Loucy (cell line): ENCODE measurements around the gene AP3D1.

Source experiments
- H2AFZ ChIP-seq: fragments of 200-600 bp; sonication (generic); 2 replicates; pipeline ENCODE4 v1.6.0; 2016; ENCODE audit warnings: antibody characterized with exemption, mild to moderate bottlenecking, low read length, moderate library complexity
- H3F3A ChIP-seq: fragments of 200-600 bp; 2 replicates; pipeline ENCODE4 v1.6.0; 2016; ENCODE audit warnings: antibody characterized with exemption, low read depth, mild to moderate bottlenecking
- H3K27me3 ChIP-seq: fragments of 200-600 bp; sonication (generic); 2 replicates; pipeline ENCODE4 v1.6.1; 2014; ENCODE audit warnings: low read length, mild to moderate bottlenecking; ENCODE audit not compliant: insufficient read depth, poor library complexity, severe bottlenecking
- H3K36me3 ChIP-seq: fragments of 200-600 bp; sonication (generic); 2 replicates; pipeline ENCODE4 v1.6.1; 2016; ENCODE audit warnings: low read length; ENCODE audit not compliant: insufficient read depth
- H3K4me1 ChIP-seq: fragments of 200-600 bp; sonication (generic); 2 replicates; pipeline ENCODE4 v1.5.1; 2014; ENCODE audit warnings: low read length, mild to moderate bottlenecking; ENCODE audit not compliant: insufficient read depth, poor library complexity, severe bottlenecking
- H3K4me2 ChIP-seq: fragments of 200-600 bp; sonication (generic); 2 replicates; pipeline ENCODE4 v1.6.0; 2014; ENCODE audit warnings: antibody characterized with exemption, low read length, low read depth, mild to moderate bottlenecking; ENCODE audit not compliant: poor library complexity, severe bottlenecking
- H3K4me3 ChIP-seq: fragments of 200-600 bp; sonication (generic); 2 replicates; pipeline ENCODE4 v1.5.1; 2014; ENCODE audit warnings: low read length, mild to moderate bottlenecking, mixed read lengths; ENCODE audit not compliant: poor library complexity, severe bottlenecking
- H3K79me2 ChIP-seq: fragments of 200-600 bp; sonication (generic); 2 replicates; pipeline ENCODE4 v1.6.1; 2014; ENCODE audit warnings: low read length; ENCODE audit not compliant: insufficient read depth
- H3K9ac ChIP-seq: fragments of 200-600 bp; sonication (generic); 2 replicates; pipeline ENCODE4 v1.6.0; 2014; ENCODE audit warnings: mild to moderate bottlenecking, low read depth, low read length, moderate library complexity; ENCODE audit not compliant: poor library complexity, severe bottlenecking
- H3K9me2 ChIP-seq: fragments of 200-600 bp; sonication (generic); replicated peaks from 2 replicates; pipeline ENCODE4 v1.6.1; 2016; ENCODE audit warnings: low read depth, low read length, mixed read lengths
- H3K9me3 ChIP-seq: fragments of 200-600 bp; sonication (generic); 2 replicates; pipeline ENCODE4 v1.6.1; 2014; ENCODE audit warnings: mild to moderate bottlenecking, antibody characterized with exemption, low read length, low read depth; ENCODE audit not compliant: insufficient read depth
- H4K20me1 ChIP-seq: fragments of 200-600 bp; sonication (generic); 2 replicates; pipeline ENCODE4 v1.6.0; 2014; ENCODE audit warnings: antibody characterized with exemption, low read length, mild to moderate bottlenecking; ENCODE audit not compliant: insufficient read depth, poor library complexity, severe bottlenecking
- CTCF ChIP-seq: fragments of 200-600 bp; sonication (generic); conservative IDR thresholded peaks from 2 replicates; pipeline ENCODE4 v1.5.1; 2014; ENCODE audit warnings: mild to moderate bottlenecking, antibody characterized with exemption, low read length
- EZH2phosphoT487 ChIP-seq: fragments of 200-600 bp; IDR thresholded peaks from 2 replicates; pipeline ENCODE4 v1.6.1; 2018; ENCODE audit warnings: antibody characterized with exemption, mild to moderate bottlenecking, moderate library complexity, borderline replicate concordance

The AP3D1 gene

GRCh38 chr19:2190848-2191455, 39.6 kb upstream of the AP3D1 start:
- H3K9me2 ChIP-seq: no peaks in the 10 kb centered on the region
- TF ChIP-seq EZH2phosphoT487: no peak
- TF ChIP-seq CTCF: no peak
- no peaks in the 10 kb centered on the region for H3K27me3 ChIP-seq
- H3K9me3 ChIP-seq: no peaks in the 10 kb centered on the region
- peaks cover 26% of the 10 kb centered on the region for H4K20me1 ChIP-seq
- no peak overlapping the region for H3K9ac ChIP-seq
- no peak overlapping the region for H2AFZ ChIP-seq
- H3F3A ChIP-seq: no peaks in the 10 kb centered on the region
- H3K4me1 ChIP-seq: no peaks in the 10 kb centered on the region
- no peak overlapping the region for H3K4me2 ChIP-seq
- peaks cover 91% of the 10 kb centered on the region; the same call in 1 of the 2 replicates for H3K36me3 ChIP-seq
- no peak overlapping the region for H3K4me3 ChIP-seq
- H3K79me2 ChIP-seq: peaks cover 42% of the 10 kb centered on the region; the same call in 1 of the 2 replicates

GRCh38 chr19:2189880-2190279, 38.5 kb upstream of the AP3D1 start:
- H3K9me3 ChIP-seq: no peaks in the 10 kb centered on the region
- H3F3A ChIP-seq: no peaks in the 10 kb centered on the region
- TF ChIP-seq EZH2phosphoT487: no peak
- no peaks in the 10 kb centered on the region for H3K4me1 ChIP-seq
- H3K9me2 ChIP-seq: no peaks in the 10 kb centered on the region
- peaks cover 91% of the 10 kb centered on the region; the same call in 1 of the 2 replicates for H3K36me3 ChIP-seq
- no peak overlapping the region for H3K9ac ChIP-seq
- H3K4me2 ChIP-seq: no peak overlapping the region
- H3K27me3 ChIP-seq: no peaks in the 10 kb centered on the region
- H3K79me2 ChIP-seq: peaks cover 48% of the 10 kb centered on the region
- no peak overlapping the region for H3K4me3 ChIP-seq
- H2AFZ ChIP-seq: no peak overlapping the region
- H4K20me1 ChIP-seq: peaks cover 34% of the 10 kb centered on the region

GRCh38 chr19:2188708-2189385, 37.5 kb upstream of the AP3D1 start:
- peaks cover 44% of the 10 kb centered on the region for H4K20me1 ChIP-seq
- H2AFZ ChIP-seq: no peak overlapping the region
- H3K36me3 ChIP-seq: peaks cover 92% of the 10 kb centered on the region; the same call in 1 of the 2 replicates
- TF ChIP-seq CTCF (no peak), EZH2phosphoT487 (no peak)
- no peaks in the 10 kb centered on the region for H3K27me3 ChIP-seq
- no peak overlapping the region for H3K4me3 ChIP-seq
- no peaks in the 10 kb centered on the region for H3K9me3 ChIP-seq
- no peaks in the 10 kb centered on the region for H3K4me1 ChIP-seq
- no peak overlapping the region for H3K4me2 ChIP-seq
- no peaks in the 10 kb centered on the region for H3K9me2 ChIP-seq
- H3F3A ChIP-seq: no peaks in the 10 kb centered on the region
- no peak overlapping the region for H3K9ac ChIP-seq
- peaks cover 58% of the 10 kb centered on the region for H3K79me2 ChIP-seq
